OCI-LY1 (cell line): Measurements from ENCODE around the gene AMZ1.

Source experiments
- CTCF ChIP-seq: fragments of 200-600 bp; sonication (generic), shearing (Covaris generic); IDR thresholded peaks from 2 replicates; pipeline ENCODE4 v1.5.1; 2017; ENCODE audit warnings: mild to moderate bottlenecking, antibody characterized with exemption, low read length, moderate library complexity, mixed read lengths
- EZH2 ChIP-seq: fragments of 200-600 bp; sonication (generic), shearing (Covaris generic); IDR thresholded peaks from 2 replicates; pipeline ENCODE4 v1.8.0; 2017; ENCODE audit warnings: borderline replicate concordance, mixed run types, mild to moderate bottlenecking, antibody characterized with exemption, low read length, moderate library complexity, mixed read lengths

GRCh38 chr7:2659556-2660358 lies 28.2 kb upstream of the AMZ1 start:
- TF ChIP-seq CTCF (no peak), EZH2 (no peak)
